HT-29 (cell line): Measurements from ENCODE around the gene PABPN1L. TPM values are rescaled to one million over a fixed set of nuclear protein-coding genes. Genes with fewer than 3 reads are reported as not detected.
"Not testable (repeated sequence)": the region's sequence is repeated elsewhere in the genome, so short reads cannot be mapped to it uniquely, and the experiment has no call there.

ENCODE experiments used
- DNase-seq: peaks from one replicate; pipeline ENCODE4 v3.0.0-alpha.2; 2015; ENCODE audit warnings: low spot score
- total RNA-seq: library from RNA; depleted of rRNA; stranded (reverse); fragments of >200 nt; shearing (Covaris generic); gene quantifications from 2 replicates; pipeline ENCODE4 v1.2.3, GENCODE V29; 2014

Gene PABPN1L
- total RNA-seq, 1 experiment from 2014 or later, result not detected

GRCh38 chr16:88901718-88902337 is 35.4 kb upstream of the PABPN1L start:
- no peak for DNase-seq

- no peak for DNase-seq
Observed at GRCh38 chr16:88900662-88901052, 34.2 kb upstream of the PABPN1L start.

- DNase-seq, result no peak
Observed at GRCh38 chr16:88899901-88900661, 33.6 kb upstream of the PABPN1L start.

GRCh38 chr16:88897696-88898425 is 31.4 kb upstream of the PABPN1L start:
- DNase-seq, result no peak

GRCh38 chr16:88896238-88897070 is 30.0 kb upstream of the PABPN1L start:
- no peak for DNase-seq

GRCh38 chr16:88895335-88895734 is 28.9 kb upstream of the PABPN1L start:
- no peak for DNase-seq

- no peak for DNase-seq
Observed at GRCh38 chr16:88894681-88895300, 28.3 kb upstream of the PABPN1L start.

- DNase-seq, result not testable (repeated sequence)
Observed at GRCh38 chr16:88894266-88894665, 27.8 kb upstream of the PABPN1L start.

GRCh38 chr16:88893127-88893968 is 26.9 kb upstream of the PABPN1L start:
- DNase-seq, result no peak

- DNase-seq, result no peak
Observed at GRCh38 chr16:88892065-88892464, 25.6 kb upstream of the PABPN1L start.

- DNase-seq, result no peak
Observed at GRCh38 chr16:88891083-88891482, 24.6 kb upstream of the PABPN1L start.

- not testable (repeated sequence) for DNase-seq
Observed at GRCh38 chr16:88889702-88890352, 23.4 kb upstream of the PABPN1L start.

- DNase-seq, result no peak
Observed at GRCh38 chr16:88888461-88889387, 22.3 kb upstream of the PABPN1L start.

- no peak for DNase-seq
Observed at GRCh38 chr16:88888057-88888456, 21.6 kb upstream of the PABPN1L start.

GRCh38 chr16:88886845-88887521 is 20.5 kb upstream of the PABPN1L start:
- no peak for DNase-seq

GRCh38 chr16:88886420-88886844 is 20.0 kb upstream of the PABPN1L start:
- no peak for DNase-seq

GRCh38 chr16:88885693-88886280 is 19.3 kb upstream of the PABPN1L start:
- DNase-seq, result no peak
